Measurements from ENCODE around the gene TMEM253. TPM values are rescaled to one million over a fixed set of nuclear protein-coding genes. Genes with fewer than 3 reads are reported as not detected.

The TMEM253 gene
- total RNA-seq, 1 experiment from 2014 or later = 0.49 TPM

- BruUV-seq (replicated peaks) = no TSS peak
- H3K9me3 ChIP-seq (ENCODE audit: low read depth, low read length, poor library complexity, severe bottlenecking) = no peaks in the 10 kb centered on the region
- no peak overlapping the region for H3K4me3 ChIP-seq (ENCODE audit: low read depth, low read length, poor library complexity, severe bottlenecking)
- CTCF ChIA-PET = no interaction called here
- POLR2A ChIA-PET (ENCODE audit: low non-redundant PET) = no interaction called here
- TF ChIP-seq, protein P1, sequence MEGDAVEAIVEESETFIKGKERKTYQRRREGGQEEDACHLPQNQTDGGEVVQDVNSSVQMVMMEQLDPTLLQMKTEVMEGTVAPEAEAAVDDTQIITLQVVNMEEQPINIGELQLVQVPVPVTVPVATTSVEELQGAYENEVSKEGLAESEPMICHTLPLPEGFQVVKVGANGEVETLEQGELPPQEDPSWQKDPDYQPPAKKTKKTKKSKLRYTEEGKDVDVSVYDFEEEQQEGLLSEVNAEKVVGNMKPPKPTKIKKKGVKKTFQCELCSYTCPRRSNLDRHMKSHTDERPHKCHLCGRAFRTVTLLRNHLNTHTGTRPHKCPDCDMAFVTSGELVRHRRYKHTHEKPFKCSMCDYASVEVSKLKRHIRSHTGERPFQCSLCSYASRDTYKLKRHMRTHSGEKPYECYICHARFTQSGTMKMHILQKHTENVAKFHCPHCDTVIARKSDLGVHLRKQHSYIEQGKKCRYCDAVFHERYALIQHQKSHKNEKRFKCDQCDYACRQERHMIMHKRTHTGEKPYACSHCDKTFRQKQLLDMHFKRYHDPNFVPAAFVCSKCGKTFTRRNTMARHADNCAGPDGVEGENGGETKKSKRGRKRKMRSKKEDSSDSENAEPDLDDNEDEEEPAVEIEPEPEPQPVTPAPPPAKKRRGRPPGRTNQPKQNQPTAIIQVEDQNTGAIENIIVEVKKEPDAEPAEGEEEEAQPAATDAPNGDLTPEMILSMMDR (conservative IDR thresholded peaks at IDR 0.05; ENCODE audit: low read depth, low read length) = no peak
- no peak for TF ChIP-seq EZH2 (IDR thresholded peaks at IDR 0.05; ENCODE audit: borderline replicate concordance, low read depth, low read length, poor library complexity, severe bottlenecking)
- H3K27ac ChIP-seq (ENCODE audit: low read depth, low read length, poor library complexity, severe bottlenecking) = no peak overlapping the region
- H3K36me3 ChIP-seq (ENCODE audit: insufficient read depth, low read length, poor library complexity, severe bottlenecking) = no peaks in the 10 kb centered on the region
- intact Hi-C loops (cut with micrococcal nuclease; ENCODE audit: unreplicated experiment) = no loop called here
- H3K4me1 ChIP-seq (ENCODE audit: insufficient read depth, low read length, poor library complexity, severe bottlenecking) = no peaks in the 10 kb centered on the region
- no peaks in the 10 kb centered on the region for H3K27me3 ChIP-seq (replicated peaks; ENCODE audit: insufficient read depth, low read depth, low read length, poor library complexity)
- no peak for DNase-seq (ENCODE audit: low spot score)
Measured at GRCh38 chr14:21120686-21121085, 19.8 kb downstream of the TMEM253 start.

- CTCF ChIA-PET = interaction anchor here (0.7 kb wide), 1 partner anchor 29 kb away, joined by 6 read pairs; no protein-coding TSS in a partner anchor
- Histone ChIP-seq H3K36me3 (ENCODE audit: insufficient read depth, low read length, poor library complexity, severe bottlenecking) (no peaks in the 10 kb centered on the region), H3K27ac (ENCODE audit: low read depth, low read length, poor library complexity, severe bottlenecking) (no peak overlapping the region), H3K4me3 (ENCODE audit: low read depth, low read length, poor library complexity, severe bottlenecking) (no peak overlapping the region), H3K4me1 (ENCODE audit: insufficient read depth, low read length, poor library complexity, severe bottlenecking) (no peaks in the 10 kb centered on the region), H3K9me3 (ENCODE audit: low read depth, low read length, poor library complexity, severe bottlenecking) (no peaks in the 10 kb centered on the region), H3K27me3 (replicated peaks; ENCODE audit: insufficient read depth, low read depth, low read length, poor library complexity) (no peaks in the 10 kb centered on the region)
- TF ChIP-seq, protein P1 (conservative IDR thresholded peaks at IDR 0.05; ENCODE audit: low read depth, low read length) = no peak
- no peak for TF ChIP-seq EZH2 (IDR thresholded peaks at IDR 0.05; ENCODE audit: borderline replicate concordance, low read depth, low read length, poor library complexity, severe bottlenecking)
- POLR2A ChIA-PET (ENCODE audit: low non-redundant PET) = no interaction called here
- BruUV-seq (replicated peaks) = no TSS peak
- intact Hi-C loops (cut with micrococcal nuclease; ENCODE audit: unreplicated experiment) = no loop called here
- DNase-seq (ENCODE audit: low spot score) = no peak
Measured at GRCh38 chr14:21121122-21121521, 20.3 kb downstream of the TMEM253 start.

GRCh38 chr14:21123429-21123828 lies 22.6 kb downstream of the TMEM253 start:
- no peak for TF ChIP-seq EZH2 (IDR thresholded peaks at IDR 0.05; ENCODE audit: borderline replicate concordance, low read depth, low read length, poor library complexity, severe bottlenecking)
- TF ChIP-seq, protein P1 (conservative IDR thresholded peaks at IDR 0.05; ENCODE audit: low read depth, low read length) = no peak

More at GRCh38 chr14:21123429-21123828, 22.6 kb downstream of the TMEM253 start:
- BruUV-seq (replicated peaks) = no TSS peak
- H3K27me3 ChIP-seq (replicated peaks; ENCODE audit: insufficient read depth, low read depth, low read length, poor library complexity) = no peaks in the 10 kb centered on the region
- no peaks in the 10 kb centered on the region for H3K4me1 ChIP-seq (ENCODE audit: insufficient read depth, low read length, poor library complexity, severe bottlenecking)
- no peaks in the 10 kb centered on the region for H3K36me3 ChIP-seq (ENCODE audit: insufficient read depth, low read length, poor library complexity, severe bottlenecking)
- no peak for DNase-seq (ENCODE audit: low spot score)
- ChIA-PET CTCF (no interaction called here), POLR2A (ENCODE audit: low non-redundant PET) (no interaction called here)
- no peak overlapping the region for H3K4me3 ChIP-seq (ENCODE audit: low read depth, low read length, poor library complexity, severe bottlenecking)
- no peak overlapping the region for H3K27ac ChIP-seq (ENCODE audit: low read depth, low read length, poor library complexity, severe bottlenecking)
- no peaks in the 10 kb centered on the region for H3K9me3 ChIP-seq (ENCODE audit: low read depth, low read length, poor library complexity, severe bottlenecking)
- intact Hi-C loops (cut with micrococcal nuclease; ENCODE audit: unreplicated experiment) = no loop called here

All from A673 (cell line).